ENCODE results near the gene CCDC34. TPM values are rescaled to one million over a fixed set of nuclear protein-coding genes. Genes with fewer than 3 reads are reported as not detected.
"Not testable (repeated sequence)": the region's sequence is repeated elsewhere in the genome, so short reads cannot be mapped to it uniquely, and the experiment has no call there.

The CCDC34 gene
- polyA plus RNA-seq, 1 donor, result 14.1 TPM

- DNase-seq, result no peak
Measured at GRCh38 chr11:27358296-27358695, 4.7 kb downstream of the CCDC34 start.

DNA sequence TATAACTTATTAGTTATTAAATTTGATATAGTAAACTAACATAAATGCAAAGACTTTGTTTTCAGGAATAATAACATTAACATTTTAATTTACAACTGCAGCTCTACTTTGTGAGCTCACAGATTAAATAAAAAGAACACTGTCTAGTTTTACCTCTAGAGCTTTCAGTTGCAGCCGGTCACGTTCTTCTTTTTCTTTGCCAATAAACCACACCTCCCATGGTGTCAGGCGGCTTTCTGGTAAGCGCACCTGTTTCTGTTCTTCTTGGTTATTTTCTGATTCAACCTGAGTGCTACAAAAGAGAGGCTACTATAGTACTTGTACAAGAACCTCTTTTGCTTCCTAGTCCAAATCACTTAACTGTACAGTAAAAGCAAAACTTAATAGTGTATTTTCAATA is 5.8 kb downstream of the CCDC34 start:
- DNase-seq, result no peak

GRCh38 chr11:27356624-27357222 is 6.3 kb downstream of the CCDC34 start:
- DNase-seq, result no peak

DNA sequence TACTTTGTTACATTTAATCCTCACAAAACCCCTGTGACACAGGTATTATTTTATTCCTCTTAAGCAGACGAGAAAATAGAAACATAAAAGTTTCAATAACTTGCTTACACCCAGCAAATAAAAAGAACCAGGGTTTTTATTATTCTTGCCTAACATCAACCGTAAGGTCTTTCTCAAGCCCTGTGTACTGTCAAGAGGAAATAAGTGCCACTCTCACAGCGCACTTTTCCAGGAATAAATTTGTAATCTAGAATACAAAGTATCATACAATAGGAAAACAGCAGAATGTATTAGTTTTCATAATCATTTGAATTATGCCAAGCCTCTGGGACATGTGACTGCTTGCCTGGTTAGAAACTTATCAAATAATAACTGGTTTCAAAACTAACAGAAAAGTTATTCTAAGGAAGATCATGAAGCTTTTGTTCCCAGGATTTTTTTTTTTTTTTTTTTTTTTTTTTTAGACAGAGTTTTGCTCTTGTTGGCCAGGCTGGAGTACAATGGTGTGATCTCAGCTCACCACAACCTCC is 7.4 kb downstream of the CCDC34 start:
- no peak for DNase-seq

DNA sequence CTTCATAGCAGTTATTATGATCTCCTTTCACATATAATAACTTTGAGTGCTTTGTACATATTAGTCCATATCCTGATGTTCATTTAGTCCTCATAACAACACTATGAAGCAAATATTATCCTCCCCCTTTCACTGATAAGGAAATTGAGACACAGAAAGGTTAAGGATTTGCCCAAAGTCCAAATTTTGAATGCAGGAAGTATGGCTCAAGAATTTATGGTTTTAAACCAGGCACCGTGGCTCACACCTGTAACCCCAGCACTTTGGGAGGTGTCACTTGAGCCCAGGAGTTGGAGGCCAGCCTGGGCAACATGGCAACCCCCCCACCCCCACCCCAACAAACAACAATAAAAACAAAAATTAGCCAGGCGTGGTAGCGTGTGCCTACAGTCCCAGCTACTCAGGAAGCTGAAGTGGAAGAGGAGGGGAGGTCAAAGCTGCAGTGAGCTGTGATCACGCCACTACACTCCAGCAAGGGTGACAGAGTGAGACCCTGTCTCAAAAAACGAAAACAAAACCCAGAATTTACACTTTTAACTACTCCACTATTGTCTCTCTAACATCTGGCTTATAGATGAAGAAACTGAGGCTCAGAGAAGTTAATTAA is 8.6 kb downstream of the CCDC34 start:
- DNase-seq, result no peak

DNA sequence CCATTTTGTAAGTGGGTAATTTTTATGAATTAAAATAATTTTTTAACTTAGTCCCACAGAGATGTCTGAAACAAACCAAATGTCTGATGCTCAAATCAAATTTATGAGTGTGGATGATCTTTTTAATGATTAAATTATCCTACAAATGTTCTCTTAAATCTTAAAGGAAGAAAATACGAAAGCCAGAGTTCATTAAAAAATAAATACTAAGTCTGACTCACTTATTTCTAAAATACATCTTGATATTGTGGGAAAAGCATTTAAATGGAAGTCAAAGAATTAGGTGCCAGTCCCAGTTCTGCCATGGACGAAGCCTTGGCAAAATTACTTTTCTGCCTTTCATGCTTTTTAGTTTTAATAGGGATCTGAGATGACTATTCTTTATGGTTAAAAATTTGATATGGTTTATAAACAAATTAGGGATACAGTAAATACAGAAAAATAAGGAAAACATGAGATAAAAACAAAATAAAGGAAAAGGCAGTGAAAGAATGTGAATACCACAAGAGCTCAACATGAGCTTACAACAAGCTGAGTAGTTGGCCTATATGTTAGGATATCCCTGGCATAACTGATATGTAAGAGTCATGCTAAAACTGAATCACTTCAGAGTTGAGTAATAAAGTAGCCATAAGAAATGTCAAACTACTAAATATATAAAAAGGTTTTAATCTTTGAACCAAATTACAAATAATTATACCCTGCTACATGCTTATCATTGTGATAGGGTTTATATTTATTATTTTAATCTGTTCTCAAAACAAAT is 9.2 kb downstream of the CCDC34 start:
- DNase-seq, result no peak

GRCh38 chr11:27352781-27353180 is 10.2 kb downstream of the CCDC34 start:
- no peak for DNase-seq

GRCh38 chr11:27350511-27350910 is 12.5 kb downstream of the CCDC34 start:
- DNase-seq, result no peak

DNA sequence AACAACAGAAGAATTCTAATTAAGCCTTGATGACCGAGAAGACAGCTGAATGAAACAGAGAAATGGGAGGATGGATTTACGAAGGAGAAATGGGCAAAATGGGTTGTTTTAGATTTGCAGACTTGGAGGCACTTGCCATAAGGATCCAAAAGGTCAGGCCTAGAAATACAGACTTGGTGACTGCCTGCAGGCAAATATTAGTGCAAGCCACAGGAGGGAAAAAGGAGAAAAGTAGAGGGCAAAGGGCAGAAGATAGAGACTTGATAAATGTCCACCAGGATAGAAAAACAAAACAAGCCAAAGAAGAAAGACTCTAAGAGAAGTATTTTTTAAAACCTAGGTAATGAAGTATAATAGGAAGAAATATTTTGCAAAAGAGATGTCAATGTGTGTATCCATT is 13.1 kb downstream of the CCDC34 start:
- no peak for DNase-seq

GRCh38 chr11:27348340-27348873 is 14.6 kb downstream of the CCDC34 start:
- DNase-seq, result no peak

DNA sequence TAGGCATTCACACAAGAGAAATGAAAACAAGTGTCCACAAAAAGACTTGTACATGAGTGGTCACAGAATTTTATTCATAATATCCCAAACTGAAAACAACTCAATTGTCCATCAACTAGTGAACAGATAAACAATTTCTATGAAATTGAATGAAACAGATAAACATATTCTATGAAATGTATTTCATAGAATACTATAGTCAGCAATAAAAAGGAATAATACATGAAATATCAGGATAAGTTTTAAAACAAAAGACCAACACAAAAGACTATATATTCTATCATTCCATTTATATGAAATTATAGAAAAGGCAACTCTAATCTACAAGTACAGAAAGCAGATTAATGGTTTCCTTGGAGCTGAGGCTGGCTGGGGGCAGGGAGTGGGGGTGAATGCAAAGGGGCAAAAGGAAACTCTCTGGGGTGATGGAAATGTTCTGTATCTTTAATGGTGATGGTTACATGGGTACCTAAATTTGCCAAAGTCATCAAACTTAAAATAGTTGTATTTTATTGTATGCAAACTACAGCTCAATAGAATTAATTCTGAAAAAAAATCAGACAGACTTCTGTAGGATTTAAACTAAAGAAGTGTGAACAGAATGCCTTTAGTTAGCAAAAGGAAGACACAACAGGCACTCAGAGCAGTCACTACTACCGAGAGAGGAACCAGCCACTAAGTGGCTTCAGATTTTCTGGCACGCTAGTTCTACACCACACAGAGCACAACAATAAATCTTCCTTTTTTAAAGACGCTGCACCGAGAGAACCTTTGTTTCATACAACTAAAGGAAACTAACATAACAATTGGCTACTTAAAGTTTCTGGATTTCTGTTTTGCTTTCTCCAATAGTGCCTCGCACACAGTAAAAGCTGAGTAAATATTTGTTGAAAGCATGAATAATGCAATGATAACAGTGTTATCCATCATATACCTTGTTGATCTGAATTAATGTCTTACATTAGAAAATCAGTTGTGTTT is 15.4 kb downstream of the CCDC34 start:
- no peak for DNase-seq

GRCh38 chr11:27339941-27340340 is 23.1 kb downstream of the CCDC34 start:
- DNase-seq, result no peak

GRCh38 chr11:27334764-27335163 is 28.3 kb downstream of the CCDC34 start:
- DNase-seq, result not testable (repeated sequence)

GRCh38 chr11:27331981-27332380 is 31.0 kb downstream of the CCDC34 start:
- no peak for DNase-seq

DNA sequence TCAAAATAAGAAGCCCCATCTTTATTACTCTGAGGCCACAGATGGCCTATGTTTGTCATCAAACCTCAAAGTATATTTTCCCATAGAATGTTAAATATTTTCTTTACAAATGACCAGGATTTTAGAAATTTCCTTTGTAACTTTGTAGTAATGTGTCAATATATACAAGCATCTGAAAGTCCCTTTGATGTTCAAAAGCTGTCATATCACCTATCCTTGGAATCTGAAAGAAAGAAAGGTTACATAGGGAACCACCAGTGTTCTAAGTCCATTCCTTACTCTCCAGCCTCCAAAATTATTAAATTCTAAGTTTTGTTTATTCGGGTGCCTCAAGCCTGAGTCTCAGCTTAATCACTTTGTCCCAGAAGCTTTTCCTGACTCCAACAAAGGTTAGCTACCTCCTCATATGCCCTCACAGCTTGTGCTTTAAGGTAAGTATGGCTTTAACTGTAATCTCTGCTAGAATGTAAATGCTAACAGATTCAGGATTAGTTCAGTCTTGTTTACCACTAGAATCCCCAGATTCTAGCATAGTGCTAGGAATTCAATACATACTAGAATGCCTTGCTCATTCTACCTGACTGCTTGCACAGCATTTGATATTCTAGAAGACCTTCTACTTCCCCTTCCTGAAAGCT is 32.3 kb downstream of the CCDC34 start:
- no peak for DNase-seq

- no peak for DNase-seq
Measured at GRCh38 chr11:27329867-27330632, 33.0 kb downstream of the CCDC34 start.

- no peak for DNase-seq
Measured at GRCh38 chr11:27328614-27329013, 34.4 kb downstream of the CCDC34 start.

- not testable (repeated sequence) for DNase-seq
Measured at GRCh38 chr11:27327064-27327463, 36.0 kb downstream of the CCDC34 start.

GRCh38 chr11:27322196-27322595 is 40.8 kb downstream of the CCDC34 start:
- DNase-seq, result not testable (repeated sequence)

DNA sequence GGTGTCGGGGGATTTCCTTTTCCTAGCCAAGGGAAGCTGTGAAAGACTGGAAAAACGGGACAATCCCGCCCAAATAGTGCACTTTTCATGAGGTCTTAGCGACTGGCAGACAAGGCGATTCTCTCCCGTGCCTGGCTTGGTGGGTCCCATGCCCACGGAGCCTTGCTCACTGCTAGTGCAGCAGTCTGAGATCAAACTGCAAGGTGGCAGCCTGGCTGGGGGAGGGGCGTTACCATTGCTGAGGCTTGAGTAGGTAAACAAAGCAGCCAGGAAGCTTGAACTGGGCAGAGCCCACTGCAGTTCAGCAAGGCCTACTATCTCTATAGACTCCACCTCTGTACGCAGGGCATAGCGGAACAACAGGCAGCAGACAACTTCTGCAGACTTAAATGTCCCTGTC is 41.7 kb downstream of the CCDC34 start:
- DNase-seq, result not testable (repeated sequence)

GRCh38 chr11:27319072-27319471 is 43.9 kb downstream of the CCDC34 start:
- no peak for DNase-seq

Measured in hindlimb muscle (tissue), 1 donor.